Activated CD8-positive, alpha-beta memory T cell treated with anti-CD3 and anti-CD28 coated beads for 48 hours (primary cell): ENCODE measurements around the gene ZDHHC24.

Experiments
- DNase-seq, 3 experiments: peaks; one replicate each; pipeline ENCODE4 v3.0.0-alpha.2; 2020; ENCODE audit warnings: low read depth in 2 of 3, low spot score in 2 of 3

Gene ZDHHC24

DNA sequence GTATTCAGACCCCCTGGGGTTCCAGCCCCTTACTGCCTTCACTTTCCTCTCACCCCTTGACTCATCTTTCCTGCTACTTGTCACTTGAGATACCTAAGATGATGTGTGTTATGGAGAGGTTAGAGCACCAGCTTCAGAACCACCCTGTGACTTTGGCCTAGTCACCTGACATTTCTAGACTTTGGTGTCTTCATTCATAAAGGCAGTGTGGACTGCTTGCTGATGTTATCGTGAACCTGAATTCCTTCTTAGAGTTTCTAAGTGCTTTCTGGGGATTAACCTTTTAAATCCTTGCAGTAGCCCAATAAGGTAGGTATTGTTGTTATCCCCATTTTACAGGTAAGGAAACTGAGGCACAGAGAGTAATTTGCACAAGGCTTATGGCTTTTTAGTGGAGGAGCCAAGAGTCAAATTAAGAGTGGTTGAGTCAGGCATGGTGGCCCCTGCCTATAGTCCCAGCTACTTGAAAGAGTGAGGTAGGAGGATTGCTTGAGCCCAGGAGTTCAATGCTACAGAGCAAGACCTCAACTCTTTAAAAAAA lies 40.5 kb downstream of the ZDHHC24 start:
- DNase-seq = no peak

DNA sequence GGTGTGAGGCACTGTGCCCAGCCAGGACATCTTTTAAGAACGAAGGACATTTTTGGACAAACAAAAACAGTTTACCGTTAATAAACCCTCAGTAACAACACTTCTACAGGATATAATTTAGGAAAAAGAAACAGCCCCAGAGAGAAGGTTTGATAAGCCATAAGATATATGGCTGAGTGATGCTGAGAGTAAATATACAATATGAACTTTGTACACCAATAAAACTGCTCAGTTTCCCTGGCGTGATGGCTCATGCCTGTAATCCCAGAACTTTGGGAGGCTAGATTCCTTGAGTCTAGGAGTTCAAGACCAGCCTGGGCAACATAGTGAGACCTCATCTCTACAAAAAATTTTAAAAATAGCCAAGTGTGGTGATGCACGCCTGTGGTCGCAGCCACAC lies 47.3 kb downstream of the ZDHHC24 start:
- DNase-seq = no peak

DNA sequence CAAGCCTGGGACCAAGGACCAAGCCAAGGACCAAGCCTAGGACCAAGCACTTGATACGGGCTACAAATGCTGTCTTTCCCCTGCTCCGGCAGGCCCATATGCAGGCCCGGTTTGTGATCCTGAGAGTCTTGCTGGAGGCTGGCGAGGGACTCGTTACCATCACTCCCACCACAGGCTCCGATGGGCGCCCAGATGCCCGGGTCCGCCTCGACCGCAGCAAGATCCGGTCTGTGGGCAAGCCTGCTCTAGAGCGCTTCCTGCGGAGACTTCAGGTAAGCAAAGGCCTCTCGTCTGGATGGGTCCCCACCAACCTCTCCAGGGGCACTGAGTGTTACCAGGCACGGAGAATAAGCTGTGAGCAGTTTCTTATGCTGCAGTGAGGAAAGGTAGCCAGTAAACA lies 48.6 kb downstream of the ZDHHC24 start:
- DNase-seq = no peak

DNA sequence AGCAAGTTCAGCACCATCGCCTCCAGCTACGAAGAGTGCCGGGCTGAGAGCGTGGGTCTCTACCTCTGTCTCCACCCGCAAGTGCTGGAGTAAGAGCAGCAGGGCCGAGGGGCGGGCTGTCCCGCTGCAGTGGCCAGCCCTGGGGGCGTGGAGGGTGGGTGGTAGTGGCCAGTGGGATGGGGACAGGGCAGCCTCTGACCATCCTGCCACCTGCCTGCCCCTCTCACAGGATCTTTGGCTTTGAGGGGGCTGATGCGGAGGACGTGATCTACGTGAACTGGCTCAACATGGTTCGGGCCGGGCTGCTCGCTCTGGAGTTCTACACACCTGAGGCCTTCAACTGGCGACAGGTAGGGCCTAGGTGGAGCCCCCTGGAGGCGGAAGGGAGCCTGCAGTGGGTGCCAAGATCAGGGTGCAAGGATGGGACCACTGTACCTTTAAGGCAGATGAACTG lies 50.4 kb downstream of the ZDHHC24 start:
- DNase-seq = no peak

DNA sequence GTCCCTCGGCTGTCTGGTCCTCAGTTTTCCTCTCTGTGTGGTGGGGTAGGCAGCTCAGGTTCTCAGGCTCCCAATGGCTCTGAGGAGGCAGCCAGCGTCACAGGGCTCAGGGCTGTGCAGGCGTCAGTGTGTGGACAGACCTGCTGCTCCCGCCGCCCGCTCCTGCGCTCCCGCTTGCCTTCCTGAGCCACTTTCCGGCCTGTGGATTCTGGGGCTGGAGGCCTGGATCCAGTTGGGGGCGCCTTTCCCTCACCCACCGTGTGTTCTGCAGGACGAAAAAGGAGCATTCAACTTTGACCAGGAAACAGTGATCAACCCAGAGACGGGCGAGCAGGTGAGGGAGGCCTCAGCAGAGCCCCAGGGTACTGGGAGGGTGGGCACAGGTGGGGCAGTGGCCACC lies 50.9 kb downstream of the ZDHHC24 start:
- DNase-seq = no peak

DNA sequence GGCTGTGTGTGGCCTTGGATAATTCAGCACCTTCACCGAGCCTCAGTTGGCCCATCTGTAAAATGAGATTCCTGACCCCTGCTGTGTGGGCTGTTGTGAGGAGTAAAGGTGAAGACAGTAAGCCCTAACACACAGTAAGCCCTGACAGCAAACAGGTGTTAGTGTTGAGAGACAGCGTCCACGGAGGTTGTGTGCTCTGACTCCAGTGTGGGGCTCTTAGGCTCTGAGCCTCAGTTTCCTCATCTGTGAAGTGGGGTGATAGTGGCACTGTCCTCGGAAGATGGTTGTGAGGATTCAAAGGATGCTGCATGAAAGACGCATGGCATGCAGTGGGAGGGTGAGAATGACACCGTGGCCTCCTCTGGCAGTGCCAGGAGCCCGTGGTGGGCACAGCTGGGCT lies 51.4 kb downstream of the ZDHHC24 start:
- DNase-seq = no peak

DNA sequence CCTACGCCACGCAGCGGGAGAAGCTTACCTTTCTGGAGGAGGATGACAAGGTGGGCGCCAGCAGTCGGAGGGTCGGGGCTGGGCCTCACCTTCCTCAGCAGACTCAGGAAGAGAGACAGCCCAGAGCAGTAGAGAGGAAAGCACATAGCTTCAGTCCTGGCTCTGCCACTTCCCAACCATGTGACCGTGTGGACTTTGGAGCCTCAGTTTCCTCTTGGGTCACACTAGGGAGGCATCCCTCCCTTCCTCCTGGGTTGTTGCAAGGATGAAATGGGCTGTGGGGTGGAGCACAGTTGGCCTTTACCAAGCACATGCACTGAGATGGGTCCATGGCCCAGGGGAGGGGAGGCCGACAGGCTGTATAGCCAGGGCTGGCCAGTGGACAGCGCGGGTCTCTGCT lies 52.7 kb downstream of the ZDHHC24 start:
- no peak for DNase-seq

DNA sequence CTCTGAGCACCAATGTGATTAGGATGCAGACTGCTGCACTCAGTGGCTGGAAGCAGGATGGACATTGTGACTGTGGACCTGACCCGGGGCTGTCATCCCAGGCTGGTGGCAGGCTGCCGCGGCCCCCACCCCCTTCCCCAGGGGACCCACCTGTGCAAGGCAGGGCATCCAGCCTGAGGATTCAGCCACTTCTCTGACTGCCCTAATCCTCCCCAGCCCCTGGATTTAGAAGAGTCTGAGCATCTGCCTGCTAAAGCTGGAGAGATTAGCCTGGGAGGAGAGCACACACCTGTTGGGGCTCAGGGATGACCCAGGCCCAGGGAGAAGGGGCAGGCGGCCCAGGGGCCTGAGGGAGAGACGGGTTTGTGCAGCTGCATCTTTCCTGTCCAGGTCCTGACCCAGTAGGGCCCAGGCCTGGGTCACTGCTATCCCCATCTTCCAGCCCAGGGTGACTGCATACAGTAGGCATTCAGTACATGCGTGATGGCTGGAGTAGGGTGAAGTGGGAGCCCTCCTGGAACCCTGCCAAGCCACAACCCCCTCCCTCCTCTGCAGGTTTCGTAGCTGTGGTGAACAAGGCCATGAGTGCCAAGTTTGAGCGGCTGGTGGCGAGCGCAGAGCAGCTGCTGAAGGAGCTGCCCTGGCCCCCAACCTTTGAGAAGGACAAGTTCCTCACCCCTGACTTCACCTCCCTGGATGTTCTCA lies 53.5 kb downstream of the ZDHHC24 start:
- no peak for DNase-seq

DNA sequence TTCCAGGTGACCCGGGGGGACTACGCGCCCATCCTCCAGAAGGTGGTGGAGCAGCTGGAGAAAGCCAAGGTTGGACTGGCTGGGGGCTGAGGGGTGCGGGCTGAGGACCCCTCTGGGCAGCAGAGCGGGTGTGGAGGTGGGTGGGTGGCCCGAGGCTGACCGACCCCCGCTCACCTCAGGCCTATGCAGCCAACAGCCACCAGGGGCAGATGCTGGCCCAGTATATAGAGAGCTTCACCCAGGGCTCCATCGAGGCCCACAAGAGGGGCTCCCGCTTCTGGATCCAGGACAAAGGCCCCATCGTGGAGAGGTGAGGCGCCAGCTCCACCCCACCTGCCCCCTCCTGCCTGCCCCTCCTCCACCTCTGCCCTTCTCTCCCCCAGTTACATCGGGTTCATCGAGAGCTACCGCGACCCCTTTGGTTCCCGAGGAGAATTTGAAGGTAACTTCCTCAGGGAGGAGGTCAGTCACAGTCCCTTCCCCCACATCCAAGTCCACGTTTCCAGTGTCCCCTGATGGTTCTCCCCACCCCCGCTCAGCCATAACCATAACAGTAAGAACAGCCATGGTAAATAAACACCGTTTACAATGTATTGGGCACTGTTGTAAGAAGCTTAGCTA lies 54.4 kb downstream of the ZDHHC24 start:
- DNase-seq = no peak

DNA sequence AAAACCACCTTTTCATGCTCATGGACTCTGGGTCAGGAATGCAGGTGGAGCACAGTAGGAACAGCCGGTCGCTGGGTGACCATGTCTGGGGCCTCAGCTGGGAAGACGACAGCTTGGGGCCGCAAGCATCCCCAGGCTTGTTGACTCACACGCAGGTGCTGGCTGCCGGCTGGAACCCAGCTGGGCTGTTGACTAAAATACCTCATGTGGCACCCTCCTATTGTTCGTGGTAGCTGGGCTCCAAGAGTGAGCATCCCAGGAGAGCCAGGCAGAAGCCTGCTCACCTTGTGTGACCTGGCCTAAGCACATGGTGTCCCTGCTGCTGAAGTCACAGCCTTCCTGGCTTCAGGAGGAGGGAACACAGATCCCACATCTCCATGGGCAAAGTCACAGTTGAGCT lies 56.2 kb downstream of the ZDHHC24 start:
- no peak for DNase-seq

DNA sequence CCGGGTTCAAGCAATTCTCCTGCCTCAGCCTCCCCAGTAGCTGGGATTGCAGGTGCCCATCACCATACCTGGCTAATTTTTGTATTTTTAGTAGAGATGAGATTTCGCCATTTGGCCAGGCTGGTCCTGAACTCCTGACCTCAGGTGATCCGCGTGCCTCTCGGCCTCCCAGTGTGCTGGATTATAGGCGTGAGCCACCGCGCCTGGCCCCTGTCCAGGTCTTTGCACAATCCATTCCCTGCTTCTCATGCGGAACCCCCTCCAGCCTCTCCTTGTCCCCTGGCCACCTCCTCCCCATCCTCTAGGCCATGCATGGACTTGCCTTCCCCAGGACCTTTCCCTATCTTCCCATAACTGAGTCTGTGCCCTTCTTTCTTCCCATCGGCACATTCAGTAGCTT lies 56.9 kb downstream of the ZDHHC24 start:
- no peak for DNase-seq

DNA sequence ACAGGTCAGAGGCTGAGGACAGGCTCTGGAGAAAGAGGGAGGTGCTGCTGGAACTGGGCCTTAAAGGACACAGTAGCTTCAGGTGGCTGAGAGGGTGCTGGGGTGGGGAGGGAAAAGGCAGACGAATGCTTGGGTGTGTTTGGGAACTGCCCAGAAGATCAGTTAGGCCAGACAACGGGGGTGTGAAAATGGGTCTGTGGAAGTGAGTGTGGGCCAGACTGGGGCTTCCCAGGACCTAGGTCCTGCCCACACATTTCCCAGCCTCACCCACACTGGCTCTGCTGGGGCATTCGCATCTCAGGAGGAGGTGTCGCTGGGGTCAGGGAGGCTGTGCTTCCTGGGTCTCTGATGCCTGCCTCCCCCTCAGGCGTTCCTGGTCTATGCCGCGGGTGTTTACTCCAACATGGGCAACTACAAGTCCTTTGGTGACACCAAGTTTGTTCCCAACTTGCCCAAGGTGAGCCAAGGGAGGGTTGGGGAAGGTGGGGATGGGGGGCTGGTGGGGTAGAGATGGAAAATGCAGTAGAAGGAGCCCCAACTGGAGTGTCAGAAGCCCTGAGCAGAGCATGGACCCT lies 61.0 kb downstream of the ZDHHC24 start:
- DNase-seq = no peak

DNA sequence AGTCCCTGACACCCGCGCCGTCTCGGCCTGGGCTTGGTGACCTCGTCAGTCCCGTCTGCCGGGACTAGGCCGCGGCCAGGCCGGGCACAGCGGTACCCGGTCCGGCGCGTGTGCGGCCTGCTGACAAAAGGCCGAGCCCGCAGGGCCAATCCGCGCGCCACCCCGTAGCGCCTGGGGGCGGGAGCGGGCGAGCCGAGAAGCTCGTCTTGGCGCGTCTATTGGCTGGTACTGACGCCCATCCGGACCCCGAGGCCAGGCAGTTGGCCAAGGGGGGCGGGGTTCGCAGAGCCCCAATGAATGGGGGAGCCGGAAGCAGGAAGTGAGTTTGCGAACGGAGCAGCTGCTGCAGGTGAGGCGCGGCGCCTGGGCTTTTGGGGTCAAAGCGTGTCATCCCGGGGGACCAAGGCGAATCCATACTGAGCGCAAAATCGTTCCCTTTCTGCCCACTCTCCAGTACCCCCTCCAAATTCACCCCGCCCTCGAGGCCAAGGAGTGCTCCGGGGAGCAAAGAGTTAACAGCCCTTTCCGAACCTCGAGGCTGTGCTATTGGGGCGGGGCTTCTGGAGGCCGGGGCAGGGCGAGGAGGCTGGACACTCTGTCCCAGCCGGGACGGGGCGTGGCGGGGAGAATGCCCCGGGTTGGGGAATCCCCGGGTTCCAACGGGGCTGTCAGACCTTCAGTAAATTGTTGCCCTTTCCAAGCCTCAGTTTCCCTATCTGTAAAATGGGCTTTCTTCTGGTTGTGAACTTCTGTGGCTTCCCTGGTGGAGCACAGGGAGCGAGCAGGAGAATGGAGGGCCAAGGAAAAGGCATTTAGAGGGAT lies 65.5 kb downstream of the ZDHHC24 start, which contains the start of gene DPP3:
DPP3 (plus strand) TSS at position 318 of the 822 bp plus-strand sequence. CDS start 1,767 bp downstream, outside the sequence.
- DNase-seq = peak; percentile 83 to 94 (median 85)

DNA sequence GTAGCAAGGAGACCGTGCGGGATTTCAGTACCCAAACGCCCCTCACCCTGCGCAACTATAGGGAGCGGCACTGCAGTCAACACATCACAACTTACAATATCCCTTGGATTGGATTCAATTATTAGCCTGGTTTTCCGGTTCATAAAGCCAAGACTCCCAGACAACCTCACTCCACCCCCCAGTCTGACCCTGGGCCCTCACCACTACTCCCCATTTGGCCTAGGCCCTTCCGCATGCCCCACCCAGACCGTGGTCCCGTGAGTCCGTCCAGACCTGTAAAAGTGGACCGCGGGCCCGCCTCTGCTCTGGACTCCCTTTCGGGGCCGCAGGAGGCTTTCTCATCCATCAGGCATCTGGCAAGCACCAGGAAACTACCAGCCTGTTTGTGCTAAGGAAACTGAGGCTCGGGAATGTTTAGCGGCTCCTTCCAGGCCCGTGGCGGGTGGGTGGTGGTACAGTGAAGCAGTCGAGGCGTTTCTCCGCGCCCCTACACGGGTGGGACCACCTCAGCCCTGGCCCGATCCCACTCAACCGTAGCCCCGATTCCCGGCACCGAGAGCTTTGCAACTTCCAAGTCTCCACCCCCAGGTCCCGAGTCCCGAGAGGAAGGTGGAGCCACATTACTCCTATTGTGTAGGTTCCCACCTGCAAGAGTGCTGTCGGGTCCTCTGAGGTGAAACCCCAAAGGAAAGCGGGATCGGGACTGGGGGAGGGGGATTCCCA lies 66.3 kb downstream of the ZDHHC24 start:
- no peak for DNase-seq

DNA sequence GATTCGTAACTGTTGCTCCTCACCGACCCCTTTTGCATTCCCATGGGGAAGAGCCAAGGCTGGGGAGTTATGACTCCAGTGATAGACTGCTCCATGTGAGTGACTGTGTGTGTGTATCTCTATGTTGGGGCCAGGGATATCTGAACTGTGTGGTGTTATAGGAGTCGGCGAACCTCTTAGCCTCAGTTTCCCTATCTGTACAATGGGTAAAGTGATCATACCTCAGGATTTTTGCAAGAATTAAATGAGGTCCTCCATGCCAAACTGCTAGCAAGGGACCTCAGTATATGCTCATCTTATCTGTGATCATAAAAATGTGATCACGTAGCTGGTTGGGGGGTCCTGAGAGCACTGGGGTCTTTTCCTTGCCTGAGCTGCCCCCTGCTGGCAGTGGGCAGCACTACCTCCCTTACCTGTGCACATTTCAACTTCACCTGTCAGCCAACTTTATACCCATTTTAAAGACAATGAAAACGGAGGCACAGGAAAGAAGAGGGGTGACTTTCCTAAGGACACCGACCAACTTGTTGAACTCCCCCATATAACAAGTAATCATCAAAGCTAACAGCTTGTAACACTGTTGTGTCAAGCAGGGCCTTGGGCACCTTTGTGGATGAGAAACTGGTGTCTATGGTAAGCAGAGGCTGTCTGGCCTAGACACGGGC lies 67.0 kb downstream of the ZDHHC24 start:
- no peak for DNase-seq

DNA sequence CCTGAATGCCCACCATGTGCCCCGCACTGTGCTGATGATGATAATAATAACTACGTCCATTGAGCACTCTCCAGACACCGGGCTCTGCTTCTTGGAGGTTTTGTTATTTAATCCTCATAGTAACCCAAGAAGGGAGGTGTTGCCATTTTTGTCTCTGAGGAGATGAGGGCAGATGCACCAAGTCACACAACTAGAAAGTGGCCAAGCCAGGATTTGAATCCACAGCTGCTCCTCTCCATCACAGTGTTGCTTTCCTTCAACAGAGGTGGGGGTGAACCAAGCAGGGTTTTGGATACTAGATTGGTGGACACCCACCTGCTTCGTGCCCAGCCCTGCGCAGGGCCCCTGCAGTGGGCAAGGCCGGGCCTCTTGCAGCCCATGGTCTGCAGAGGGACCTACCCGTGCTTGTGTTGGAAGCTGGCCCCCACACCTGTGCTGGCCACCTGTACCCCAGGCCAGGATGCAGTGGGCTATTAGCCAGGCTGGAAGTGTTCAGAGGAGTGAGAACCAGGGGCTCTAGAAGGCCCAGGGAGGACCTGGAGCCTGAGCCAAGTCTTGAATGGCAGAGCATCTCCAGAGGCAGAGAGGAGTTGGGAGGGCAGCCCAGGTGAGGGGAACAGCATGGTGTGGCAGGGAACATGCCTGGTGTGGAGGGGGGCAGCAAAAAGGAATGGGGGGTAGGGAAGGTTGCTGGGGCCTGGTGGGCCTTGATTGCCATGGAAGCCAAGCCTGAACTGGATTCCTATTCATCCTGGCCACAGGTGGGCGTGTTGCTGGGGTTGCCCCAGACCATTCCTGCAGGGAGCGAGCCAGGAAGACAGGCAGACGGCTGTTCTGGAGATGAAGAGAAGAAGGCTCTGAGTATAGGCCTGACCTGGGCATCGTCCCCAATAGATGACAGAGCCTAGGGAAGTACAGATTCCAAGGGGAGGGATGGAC lies 68.3 kb downstream of the ZDHHC24 start:
- no peak for DNase-seq

DNA sequence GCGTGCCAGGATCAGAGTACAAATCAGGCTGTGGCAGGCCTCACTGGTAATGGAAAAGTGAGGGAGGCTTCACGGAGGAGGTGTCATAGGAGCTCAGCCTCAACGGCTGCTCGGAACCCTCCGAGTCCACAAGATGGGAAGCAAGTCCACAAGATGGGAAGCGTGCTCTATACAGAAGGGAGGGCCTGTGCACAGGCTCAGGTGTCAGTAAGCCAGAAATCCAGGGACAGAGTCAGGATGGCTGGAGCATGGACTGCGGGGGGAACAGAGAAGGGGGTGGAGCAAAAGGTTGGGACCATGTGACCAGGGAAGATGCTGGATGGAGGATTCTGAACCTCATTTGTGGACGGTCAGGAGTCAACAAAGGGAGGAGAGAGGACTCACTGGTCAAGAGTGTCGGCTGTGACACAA lies 69.0 kb downstream of the ZDHHC24 start:
- DNase-seq = no peak

DNA sequence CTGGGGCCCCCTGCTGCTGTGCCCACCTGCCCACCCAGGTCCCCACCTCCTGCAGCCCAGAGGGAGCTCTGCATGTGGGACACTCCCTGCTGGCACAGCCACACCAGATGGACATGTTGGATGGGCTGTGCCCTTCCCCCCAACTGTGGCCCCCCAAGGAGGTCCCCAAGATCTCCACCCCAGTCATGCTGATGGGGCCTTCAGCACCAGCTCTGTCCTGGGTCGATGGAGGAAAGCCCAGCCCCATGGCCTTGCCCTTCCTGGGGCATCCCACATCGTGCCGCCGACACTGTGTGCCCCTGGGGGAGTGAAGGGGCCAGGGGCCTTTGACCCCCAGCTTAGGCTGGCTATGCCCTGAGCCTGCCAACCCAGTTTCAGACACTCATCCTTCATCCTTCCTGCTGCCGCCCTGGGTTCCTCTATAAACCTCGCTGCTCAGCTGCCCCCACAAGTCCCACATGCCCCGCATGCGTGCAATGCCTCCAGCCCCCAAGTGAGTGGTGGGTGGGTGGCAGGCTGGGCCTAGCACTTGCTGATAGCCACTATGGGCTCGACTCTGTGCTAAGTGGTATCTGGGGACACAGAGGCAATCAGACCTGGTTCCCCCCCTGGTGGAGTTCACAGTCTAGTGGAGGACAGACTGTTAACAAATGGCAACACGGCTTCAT lies 69.5 kb downstream of the ZDHHC24 start:
- no peak for DNase-seq
